Measurements from ENCODE around the gene NEB.

The NEB gene, protein sequence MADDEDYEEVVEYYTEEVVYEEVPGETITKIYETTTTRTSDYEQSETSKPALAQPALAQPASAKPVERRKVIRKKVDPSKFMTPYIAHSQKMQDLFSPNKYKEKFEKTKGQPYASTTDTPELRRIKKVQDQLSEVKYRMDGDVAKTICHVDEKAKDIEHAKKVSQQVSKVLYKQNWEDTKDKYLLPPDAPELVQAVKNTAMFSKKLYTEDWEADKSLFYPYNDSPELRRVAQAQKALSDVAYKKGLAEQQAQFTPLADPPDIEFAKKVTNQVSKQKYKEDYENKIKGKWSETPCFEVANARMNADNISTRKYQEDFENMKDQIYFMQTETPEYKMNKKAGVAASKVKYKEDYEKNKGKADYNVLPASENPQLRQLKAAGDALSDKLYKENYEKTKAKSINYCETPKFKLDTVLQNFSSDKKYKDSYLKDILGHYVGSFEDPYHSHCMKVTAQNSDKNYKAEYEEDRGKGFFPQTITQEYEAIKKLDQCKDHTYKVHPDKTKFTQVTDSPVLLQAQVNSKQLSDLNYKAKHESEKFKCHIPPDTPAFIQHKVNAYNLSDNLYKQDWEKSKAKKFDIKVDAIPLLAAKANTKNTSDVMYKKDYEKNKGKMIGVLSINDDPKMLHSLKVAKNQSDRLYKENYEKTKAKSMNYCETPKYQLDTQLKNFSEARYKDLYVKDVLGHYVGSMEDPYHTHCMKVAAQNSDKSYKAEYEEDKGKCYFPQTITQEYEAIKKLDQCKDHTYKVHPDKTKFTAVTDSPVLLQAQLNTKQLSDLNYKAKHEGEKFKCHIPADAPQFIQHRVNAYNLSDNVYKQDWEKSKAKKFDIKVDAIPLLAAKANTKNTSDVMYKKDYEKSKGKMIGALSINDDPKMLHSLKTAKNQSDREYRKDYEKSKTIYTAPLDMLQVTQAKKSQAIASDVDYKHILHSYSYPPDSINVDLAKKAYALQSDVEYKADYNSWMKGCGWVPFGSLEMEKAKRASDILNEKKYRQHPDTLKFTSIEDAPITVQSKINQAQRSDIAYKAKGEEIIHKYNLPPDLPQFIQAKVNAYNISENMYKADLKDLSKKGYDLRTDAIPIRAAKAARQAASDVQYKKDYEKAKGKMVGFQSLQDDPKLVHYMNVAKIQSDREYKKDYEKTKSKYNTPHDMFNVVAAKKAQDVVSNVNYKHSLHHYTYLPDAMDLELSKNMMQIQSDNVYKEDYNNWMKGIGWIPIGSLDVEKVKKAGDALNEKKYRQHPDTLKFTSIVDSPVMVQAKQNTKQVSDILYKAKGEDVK (N-terminal part only)

DNA sequence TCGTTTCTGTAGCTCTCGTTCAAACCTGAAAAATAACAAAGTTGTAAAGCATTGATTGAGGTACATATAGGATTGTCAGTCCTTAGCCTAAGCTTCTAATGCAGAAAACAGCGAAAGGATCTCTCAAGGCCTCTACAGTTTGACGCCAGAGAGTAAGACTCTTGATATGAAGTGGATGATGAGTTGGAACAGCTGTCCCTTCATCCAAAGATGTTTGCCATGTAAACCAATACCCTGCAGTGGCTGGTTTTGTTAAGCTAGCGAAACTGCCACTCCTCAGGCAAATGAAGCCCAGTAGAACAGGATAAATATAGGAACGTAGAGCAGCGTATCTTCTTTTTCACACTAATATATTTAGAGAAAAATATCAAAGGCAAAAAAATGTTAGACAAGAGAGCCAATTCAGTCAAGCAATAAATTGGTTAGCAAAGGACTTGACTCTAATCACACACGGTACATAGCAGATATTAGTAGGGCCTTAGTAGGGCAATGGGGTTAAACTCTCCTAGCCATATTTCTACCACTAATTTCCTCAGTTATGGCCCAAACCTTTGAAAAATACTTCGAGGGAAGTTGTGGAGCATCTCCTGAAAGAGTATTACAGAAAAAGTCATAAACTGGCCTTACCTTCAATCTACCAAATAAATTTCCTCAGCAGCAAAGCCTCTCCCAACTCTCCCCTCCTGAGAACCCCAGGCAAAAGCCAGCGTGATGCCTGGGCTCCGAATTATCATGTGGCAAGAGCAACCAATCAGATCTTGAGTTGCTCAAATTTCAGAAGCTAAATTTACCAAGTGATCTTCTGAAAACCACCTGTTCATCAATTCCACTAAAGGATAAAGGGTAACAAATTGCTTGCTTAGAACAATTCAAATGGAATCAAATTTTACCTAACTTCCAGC is at the start of gene NEB:
TSS of gene NEB (minus strand) at position 706 of the 902 bp plus-strand sequence. CDS start 1,320 bp downstream, outside the sequence.
- no peaks in the 10 kb centered on the region for H3K27me3 ChIP-seq (ENCODE audit: control insufficient read depth in 1 of 2, insufficient read depth in 2 of 2, low read length in 2 of 2)
- no peak within 1 kb of the TSS for H3K27ac ChIP-seq (ENCODE audit: low read depth, low read length)

DNA sequence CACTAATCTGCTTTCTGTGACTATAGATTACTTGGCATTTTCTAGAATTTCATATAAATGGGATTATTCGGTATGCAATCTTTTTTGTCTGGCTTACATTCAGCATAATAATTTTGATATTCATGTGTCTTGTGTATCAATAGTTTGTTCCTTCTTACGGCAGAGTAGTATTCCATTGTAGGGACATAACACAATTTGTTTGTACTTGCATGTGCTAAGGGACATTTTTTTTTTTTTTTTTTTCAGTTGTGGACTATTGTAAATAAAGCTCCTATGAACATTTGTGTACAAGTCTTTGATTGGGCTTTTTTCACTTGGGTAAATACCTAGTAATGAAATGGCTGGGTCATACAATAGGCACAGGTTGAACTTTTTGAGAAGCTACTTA is 48.9 kb upstream of the NEB start:
- H3K27me3 ChIP-seq (ENCODE audit: control insufficient read depth in 1 of 2, insufficient read depth in 2 of 2, low read length in 2 of 2), result no peaks in the 10 kb centered on the region
- H3K4me3 ChIP-seq (ENCODE audit: low read depth in 1 of 2, low read length in 2 of 2), result no peak overlapping the region
- H3K9me3 ChIP-seq (ENCODE audit: control insufficient read depth in 1 of 2, low read length in 2 of 2), result no peaks in the 10 kb centered on the region
- no peak overlapping the region for H3K9ac ChIP-seq (ENCODE audit: low read depth in 1 of 2, low read length in 2 of 2)
- peaks cover 7 to 22% of the 10 kb centered on the region in 2 donors for H3K36me3 ChIP-seq (ENCODE audit: control insufficient read depth in 1 of 2, insufficient read depth in 2 of 2, low read length in 2 of 2)
- H3K4me1 ChIP-seq (ENCODE audit: control insufficient read depth in 1 of 2, insufficient read depth in 2 of 2, low read length in 2 of 2), result no peaks in the 10 kb centered on the region
- H3K27ac ChIP-seq (ENCODE audit: low read depth, low read length), result no peak overlapping the region

More for the DNA sequence above, at the start of gene NEB:
- no peaks in the 10 kb centered on the region for H3K36me3 ChIP-seq (ENCODE audit: control insufficient read depth in 1 of 2, insufficient read depth in 2 of 2, low read length in 2 of 2)
- H3K4me3 ChIP-seq (ENCODE audit: low read depth in 1 of 2, low read length in 2 of 2), result no peak within 1 kb of the TSS
- no peaks in the 10 kb centered on the region for H3K4me1 ChIP-seq (ENCODE audit: control insufficient read depth in 1 of 2, insufficient read depth in 2 of 2, low read length in 2 of 2)
- H3K9me3 ChIP-seq (ENCODE audit: control insufficient read depth in 1 of 2, low read length in 2 of 2), result no peaks in the 10 kb centered on the region
- H3K9ac ChIP-seq (ENCODE audit: low read depth in 1 of 2, low read length in 2 of 2), result no peak within 1 kb of the TSS

DNA sequence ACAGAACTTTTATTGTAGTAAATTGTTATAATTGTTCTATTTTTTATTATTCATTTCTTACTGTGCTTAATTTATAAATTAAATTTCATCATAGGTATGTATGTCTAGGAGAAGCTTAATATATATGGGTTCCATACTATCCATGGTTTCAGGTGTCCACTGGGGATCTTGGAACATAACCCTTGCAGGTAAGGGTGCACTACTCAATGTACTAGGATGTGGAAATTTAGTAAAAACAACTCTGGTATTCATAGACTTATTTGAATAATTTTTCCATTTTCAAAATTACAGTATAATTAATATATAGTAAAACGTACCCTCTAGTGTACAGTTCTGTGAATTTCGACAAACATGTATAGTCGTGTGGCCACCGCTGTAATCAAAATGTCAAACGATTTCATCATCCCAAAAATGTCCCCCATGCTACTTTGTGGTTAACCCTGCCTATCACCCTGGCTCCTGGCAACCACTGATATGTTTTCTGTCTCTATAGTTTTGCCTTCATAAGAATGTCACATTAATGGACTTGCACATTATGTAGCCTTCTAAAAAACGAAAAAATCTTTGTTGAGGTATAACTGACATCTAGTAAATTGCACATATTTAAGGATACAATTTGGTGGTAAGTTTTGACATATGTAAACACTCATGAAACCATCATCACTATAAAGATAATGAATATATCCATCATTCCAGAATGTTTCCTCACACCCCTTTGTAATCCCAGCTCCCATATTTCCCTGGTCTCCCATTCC is 48.3 kb upstream of the NEB start:
- Histone ChIP-seq H3K27ac (ENCODE audit: low read depth, low read length) (no peak overlapping the region), H3K4me3 (ENCODE audit: low read depth in 1 of 2, low read length in 2 of 2) (no peak overlapping the region), H3K36me3 (ENCODE audit: control insufficient read depth in 1 of 2, insufficient read depth in 2 of 2, low read length in 2 of 2) (peaks cover 7 to 22% of the 10 kb centered on the region in 2 donors), H3K27me3 (ENCODE audit: control insufficient read depth in 1 of 2, insufficient read depth in 2 of 2, low read length in 2 of 2) (no peaks in the 10 kb centered on the region), H3K9ac (ENCODE audit: low read depth in 1 of 2, low read length in 2 of 2) (no peak overlapping the region), H3K4me1 (ENCODE audit: control insufficient read depth in 1 of 2, insufficient read depth in 2 of 2, low read length in 2 of 2) (no peaks in the 10 kb centered on the region), H3K9me3 (ENCODE audit: control insufficient read depth in 1 of 2, low read length in 2 of 2) (no peaks in the 10 kb centered on the region)

DNA sequence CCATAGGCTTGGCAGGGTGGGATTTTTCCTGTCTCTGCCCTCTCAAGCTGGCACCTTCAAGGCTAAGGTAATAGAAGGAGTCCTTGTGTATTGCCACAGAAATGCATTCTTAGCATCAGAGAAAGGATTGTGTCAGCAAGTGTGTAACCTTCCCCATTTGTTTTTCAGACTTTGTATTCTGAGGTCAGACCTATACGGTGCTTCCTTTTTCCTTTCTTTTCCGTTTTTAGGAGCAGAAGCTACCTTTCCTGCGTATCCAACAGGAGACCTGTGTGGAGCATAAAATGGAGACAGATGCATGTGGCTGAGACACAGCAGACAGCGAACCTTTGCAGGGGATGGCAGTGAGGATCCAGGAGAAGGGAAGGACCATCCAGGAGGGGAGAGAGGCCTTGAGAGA is 47.4 kb upstream of the NEB start:
- no peaks in the 10 kb centered on the region for H3K4me1 ChIP-seq (ENCODE audit: control insufficient read depth in 1 of 2, insufficient read depth in 2 of 2, low read length in 2 of 2)
- H3K27ac ChIP-seq (ENCODE audit: low read depth, low read length), result no peak overlapping the region
- H3K9me3 ChIP-seq (ENCODE audit: control insufficient read depth in 1 of 2, low read length in 2 of 2), result no peaks in the 10 kb centered on the region
- no peak overlapping the region for H3K4me3 ChIP-seq (ENCODE audit: low read depth in 1 of 2, low read length in 2 of 2)
- H3K27me3 ChIP-seq (ENCODE audit: control insufficient read depth in 1 of 2, insufficient read depth in 2 of 2, low read length in 2 of 2), result no peaks in the 10 kb centered on the region
- peaks cover 7 to 22% of the 10 kb centered on the region in 2 donors for H3K36me3 ChIP-seq (ENCODE audit: control insufficient read depth in 1 of 2, insufficient read depth in 2 of 2, low read length in 2 of 2)
- no peak overlapping the region for H3K9ac ChIP-seq (ENCODE audit: low read depth in 1 of 2, low read length in 2 of 2)

DNA sequence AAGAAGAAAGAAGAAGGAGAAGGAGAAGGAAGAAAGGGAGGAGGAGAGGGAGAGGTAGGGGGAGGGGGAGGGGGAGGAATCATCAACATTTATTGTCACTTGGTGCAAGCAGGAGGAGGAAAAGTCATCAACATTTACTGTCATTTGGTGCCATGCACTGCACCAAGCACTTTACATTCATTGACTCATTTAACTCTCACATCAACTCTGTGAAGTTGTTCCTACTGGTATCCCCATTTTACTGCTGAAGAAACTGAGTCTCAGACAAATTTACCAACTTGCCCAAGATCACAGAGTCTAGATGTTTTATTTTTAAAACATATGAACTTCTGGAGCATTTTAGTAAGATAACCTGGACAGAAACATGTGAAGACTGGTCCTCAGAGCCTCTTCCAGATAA is 46.7 kb upstream of the NEB start:
- H3K9ac ChIP-seq (ENCODE audit: low read depth in 1 of 2, low read length in 2 of 2), result no peak overlapping the region
- H3K27ac ChIP-seq (ENCODE audit: low read depth, low read length), result no peak overlapping the region
- no peak overlapping the region for H3K4me3 ChIP-seq (ENCODE audit: low read depth in 1 of 2, low read length in 2 of 2)
- H3K9me3 ChIP-seq (ENCODE audit: control insufficient read depth in 1 of 2, low read length in 2 of 2), result no peaks in the 10 kb centered on the region
- H3K36me3 ChIP-seq (ENCODE audit: control insufficient read depth in 1 of 2, insufficient read depth in 2 of 2, low read length in 2 of 2), result peaks cover 7 to 22% of the 10 kb centered on the region in 2 donors
- H3K27me3 ChIP-seq (ENCODE audit: control insufficient read depth in 1 of 2, insufficient read depth in 2 of 2, low read length in 2 of 2), result no peaks in the 10 kb centered on the region
- H3K4me1 ChIP-seq (ENCODE audit: control insufficient read depth in 1 of 2, insufficient read depth in 2 of 2, low read length in 2 of 2), result no peaks in the 10 kb centered on the region

DNA sequence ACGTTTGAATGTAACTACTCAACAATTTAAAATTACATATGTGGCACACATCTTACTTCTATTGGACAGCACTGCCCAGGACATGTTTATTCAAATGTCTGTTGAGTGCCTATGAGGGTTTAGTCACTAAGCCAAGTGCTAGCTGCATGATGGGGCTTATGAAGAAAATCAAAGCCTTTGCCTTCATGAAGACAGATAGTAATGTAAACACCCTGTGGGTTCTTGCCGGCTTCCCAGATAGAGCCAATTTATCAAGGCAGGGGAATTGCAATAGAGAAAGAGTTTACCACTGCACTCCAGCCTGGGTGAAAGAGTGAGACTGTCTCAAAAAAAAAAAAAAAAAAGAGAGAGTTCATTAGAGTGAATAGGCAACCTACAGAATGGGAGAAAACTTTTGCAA is 43.7 kb upstream of the NEB start:
- peaks cover 4 to 16% of the 10 kb centered on the region in 2 donors for H3K36me3 ChIP-seq (ENCODE audit: control insufficient read depth in 1 of 2, insufficient read depth in 2 of 2, low read length in 2 of 2)

DNA sequence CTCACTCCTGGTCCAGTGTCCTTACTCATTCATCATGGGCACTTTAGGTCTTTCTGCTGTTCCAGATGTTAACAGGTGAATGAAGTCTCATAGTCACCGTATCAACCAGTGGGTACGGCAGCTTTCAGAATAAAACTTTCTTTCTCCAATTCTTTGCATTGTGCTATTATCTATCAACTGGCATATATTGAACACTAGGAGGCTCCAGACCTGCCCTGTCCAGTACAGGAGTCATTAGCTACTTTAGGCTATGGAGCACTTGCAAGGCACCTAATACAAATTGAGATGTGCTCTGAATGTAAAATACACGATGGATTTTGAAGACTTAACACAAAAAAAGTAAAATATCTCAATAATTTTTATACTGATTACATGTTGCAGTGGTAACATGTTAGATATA is 43.2 kb upstream of the NEB start:
- no peak overlapping the region for H3K9ac ChIP-seq (ENCODE audit: low read depth in 1 of 2, low read length in 2 of 2)
- no peaks in the 10 kb centered on the region for H3K27me3 ChIP-seq (ENCODE audit: control insufficient read depth in 1 of 2, insufficient read depth in 2 of 2, low read length in 2 of 2)
- no peaks in the 10 kb centered on the region for H3K9me3 ChIP-seq (ENCODE audit: control insufficient read depth in 1 of 2, low read length in 2 of 2)
- no peaks in the 10 kb centered on the region for H3K4me1 ChIP-seq (ENCODE audit: control insufficient read depth in 1 of 2, insufficient read depth in 2 of 2, low read length in 2 of 2)
- H3K36me3 ChIP-seq (ENCODE audit: control insufficient read depth in 1 of 2, insufficient read depth in 2 of 2, low read length in 2 of 2), result peaks cover 4 to 16% of the 10 kb centered on the region in 2 donors
- H3K27ac ChIP-seq (ENCODE audit: low read depth, low read length), result no peak overlapping the region
- no peak overlapping the region for H3K4me3 ChIP-seq (ENCODE audit: low read depth in 1 of 2, low read length in 2 of 2)

More for the DNA sequence above, 43.7 kb upstream of the NEB start:
- H3K4me1 ChIP-seq (ENCODE audit: control insufficient read depth in 1 of 2, insufficient read depth in 2 of 2, low read length in 2 of 2), result no peaks in the 10 kb centered on the region
- H3K9ac ChIP-seq (ENCODE audit: low read depth in 1 of 2, low read length in 2 of 2), result no peak overlapping the region
- H3K9me3 ChIP-seq (ENCODE audit: control insufficient read depth in 1 of 2, low read length in 2 of 2), result no peaks in the 10 kb centered on the region
- no peak overlapping the region for H3K4me3 ChIP-seq (ENCODE audit: low read depth in 1 of 2, low read length in 2 of 2)
- no peaks in the 10 kb centered on the region for H3K27me3 ChIP-seq (ENCODE audit: control insufficient read depth in 1 of 2, insufficient read depth in 2 of 2, low read length in 2 of 2)
- no peak overlapping the region for H3K27ac ChIP-seq (ENCODE audit: low read depth, low read length)

DNA sequence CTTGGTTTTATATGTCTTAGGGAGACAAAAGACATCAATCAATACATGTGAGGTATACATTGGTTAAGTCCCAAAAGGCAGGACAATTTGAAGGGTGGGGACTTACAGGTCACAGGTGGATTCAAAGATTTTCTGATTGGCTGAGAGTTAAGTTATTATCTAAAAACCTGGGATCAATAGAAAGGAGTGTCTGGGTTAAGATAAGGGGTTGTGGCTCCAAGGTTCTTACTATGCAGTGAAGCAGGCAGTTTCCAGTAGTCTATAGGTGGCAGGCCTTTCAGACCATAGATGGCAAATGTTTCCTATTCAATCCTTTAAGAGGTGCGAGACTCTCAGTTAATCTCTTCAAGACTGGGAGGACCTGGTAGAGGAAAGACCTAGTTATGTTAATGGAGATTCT is 42.1 kb upstream of the NEB start:
- Histone ChIP-seq H3K4me1 (ENCODE audit: control insufficient read depth in 1 of 2, insufficient read depth in 2 of 2, low read length in 2 of 2) (no peaks in the 10 kb centered on the region), H3K9me3 (ENCODE audit: control insufficient read depth in 1 of 2, low read length in 2 of 2) (no peaks in the 10 kb centered on the region), H3K9ac (ENCODE audit: low read depth in 1 of 2, low read length in 2 of 2) (no peak overlapping the region), H3K27me3 (ENCODE audit: control insufficient read depth in 1 of 2, insufficient read depth in 2 of 2, low read length in 2 of 2) (no peaks in the 10 kb centered on the region), H3K4me3 (ENCODE audit: low read depth in 1 of 2, low read length in 2 of 2) (no peak overlapping the region), H3K36me3 (ENCODE audit: control insufficient read depth in 1 of 2, insufficient read depth in 2 of 2, low read length in 2 of 2) (peaks cover 4 to 10% of the 10 kb centered on the region in 2 donors), H3K27ac (ENCODE audit: low read depth, low read length) (no peak overlapping the region)
